Measurements from ENCODE around the gene SOWAHA. TPM values are rescaled to one million over a fixed set of nuclear protein-coding genes. Genes with fewer than 3 reads are reported as not detected.
"Not testable (repeated sequence)": the region's sequence is repeated elsewhere in the genome, so short reads cannot be mapped to it uniquely, and the experiment has no call there.

SOWAHA gene
- total RNA-seq, 1 donor from 2014 or later = 0.51 TPM

GRCh38 chr5:132777209-132778069 is 35.7 kb upstream of the SOWAHA start, which contains the start of gene SEPTIN8:
TSS of gene SEPTIN8 (minus strand) at chr5:132777239. CDS start at chr5:132777137, 102 bp downstream.
- intact Hi-C loops (cut with micrococcal nuclease) = loop anchor here (1.0 to 5.0 kb wide), 2 partner anchors 35 to 40 kb away; partner anchors contain the start of genes KIF3A and SOWAHA

- intact Hi-C loops (cut with micrococcal nuclease) = loop anchor here (5.0 kb wide), 1 partner anchor 34 kb away; the partner anchor contains the start of gene SOWAHA
Measured at GRCh38 chr5:132778129-132778528, 35.0 kb upstream of the SOWAHA start.

- intact Hi-C loops (cut with micrococcal nuclease) = loop anchor here (5.0 kb wide), 1 partner anchor 33 kb away; the partner anchor contains the start of gene SOWAHA
Measured at GRCh38 chr5:132778856-132779255, 34.2 kb upstream of the SOWAHA start.

- intact Hi-C loops (cut with micrococcal nuclease) = loop anchor here (5.0 kb wide), 1 partner anchor 32 kb away; the partner anchor contains the start of gene SOWAHA
Measured at GRCh38 chr5:132779961-132780360, 33.1 kb upstream of the SOWAHA start.

GRCh38 chr5:132780577-132780976 is 32.5 kb upstream of the SOWAHA start:
- intact Hi-C loops (cut with micrococcal nuclease) = no loop called here

- intact Hi-C loops (cut with micrococcal nuclease) = no loop called here
Measured at GRCh38 chr5:132781029-132781428, 32.1 kb upstream of the SOWAHA start.

GRCh38 chr5:132782101-132782500 is 31.0 kb upstream of the SOWAHA start:
- intact Hi-C loops (cut with micrococcal nuclease) = no loop called here

- intact Hi-C loops (cut with micrococcal nuclease) = no loop called here
Measured at GRCh38 chr5:132785365-132785764, 27.7 kb upstream of the SOWAHA start.

GRCh38 chr5:132785864-132786263 is 27.2 kb upstream of the SOWAHA start:
- intact Hi-C loops (cut with micrococcal nuclease) = no loop called here

- intact Hi-C loops (cut with micrococcal nuclease) = no loop called here
Measured at GRCh38 chr5:132787076-132787475, 26.0 kb upstream of the SOWAHA start.

- intact Hi-C loops (cut with micrococcal nuclease) = no loop called here
Measured at GRCh38 chr5:132788508-132788907, 24.6 kb upstream of the SOWAHA start.

- intact Hi-C loops (cut with micrococcal nuclease) = no loop called here
Measured at GRCh38 chr5:132788990-132789886, 23.9 kb upstream of the SOWAHA start.

GRCh38 chr5:132790201-132790865 is 22.8 kb upstream of the SOWAHA start:
- intact Hi-C loops (cut with micrococcal nuclease) = no loop called here

- intact Hi-C loops (cut with micrococcal nuclease) = no loop called here
Measured at GRCh38 chr5:132791026-132791425, 22.1 kb upstream of the SOWAHA start.

- intact Hi-C loops (cut with micrococcal nuclease) = no loop called here
Measured at GRCh38 chr5:132797651-132798050, 15.5 kb upstream of the SOWAHA start.

- intact Hi-C loops (cut with micrococcal nuclease) = no loop called here
Measured at GRCh38 chr5:132799392-132799791, 13.7 kb upstream of the SOWAHA start.

GRCh38 chr5:132800545-132800944 is 12.6 kb upstream of the SOWAHA start:
- intact Hi-C loops (cut with micrococcal nuclease) = no loop called here

GRCh38 chr5:132802044-132802684 is 10.9 kb upstream of the SOWAHA start:
- intact Hi-C loops (cut with micrococcal nuclease) = no loop called here

- intact Hi-C loops (cut with micrococcal nuclease) = not testable (repeated sequence)
Measured at GRCh38 chr5:132802685-132803066, 10.4 kb upstream of the SOWAHA start.

GRCh38 chr5:132804219-132804618 is 8.9 kb upstream of the SOWAHA start:
- intact Hi-C loops (cut with micrococcal nuclease) = not testable (repeated sequence)

- intact Hi-C loops (cut with micrococcal nuclease) = not testable (repeated sequence)
Measured at GRCh38 chr5:132805872-132806271, 7.2 kb upstream of the SOWAHA start.
